Neuronal stem cell (in vitro differentiated cells): ENCODE data around the gene MFSD6L.

Experiments used
- DNase-seq: peaks from one replicate; pipeline ENCODE4 v3.0.0-alpha.2; 2013; ENCODE audit warnings: low spot score
- H2AFZ ChIP-seq: one replicate; pipeline ENCODE4 v1.6.1; 2013; ENCODE audit warnings: mild to moderate bottlenecking, low read length, inconsistent platforms
- H2AK5ac ChIP-seq: 2 replicates; pipeline ENCODE4 v1.6.1; 2013; ENCODE audit warnings: low read depth, mild to moderate bottlenecking, inconsistent platforms, low read length, moderate library complexity, mixed read lengths
- H2BK120ac ChIP-seq: 2 replicates; pipeline ENCODE4 v1.6.1; 2013; ENCODE audit warnings: low read depth, mild to moderate bottlenecking, inconsistent platforms, low read length, moderate library complexity, mixed read lengths
- H2BK12ac ChIP-seq: one replicate; pipeline ENCODE4 v1.6.1; 2013; ENCODE audit warnings: low read length, inconsistent platforms
- H2BK15ac ChIP-seq: 2 replicates; pipeline ENCODE4 v1.6.1; 2013; ENCODE audit warnings: mild to moderate bottlenecking, low read length, inconsistent platforms, mixed read lengths
- H2BK5ac ChIP-seq: one replicate; pipeline ENCODE4 v1.6.1; 2013; ENCODE audit warnings: inconsistent platforms, mild to moderate bottlenecking, low read length, moderate library complexity
- H3K14ac ChIP-seq: one replicate; pipeline ENCODE4 v1.6.1; 2013; ENCODE audit warnings: low read length, inconsistent platforms
- H3K18ac ChIP-seq: 2 replicates; pipeline ENCODE4 v1.6.1; 2013; ENCODE audit warnings: low read length, inconsistent platforms
- H3K23ac ChIP-seq: 2 replicates; pipeline ENCODE4 v1.6.1; 2013; ENCODE audit warnings: low read depth, mild to moderate bottlenecking, mixed read lengths, low read length, inconsistent platforms; ENCODE audit not compliant: poor library complexity
- H3K27ac ChIP-seq: replicated peaks from 3 replicates; pipeline ENCODE4 v1.5.1; 2013; ENCODE audit warnings: low read length, inconsistent platforms
- H3K27me3 ChIP-seq, 3 experiments: 2 replicates each; pipeline ENCODE4 v1.6.1; 2013; ENCODE audit warnings: low read length in 3 of 3, mild to moderate bottlenecking in 2 of 3, inconsistent platforms in 1 of 3, low read depth in 1 of 3, mixed read lengths in 1 of 3, moderate library complexity in 1 of 3; ENCODE audit not compliant: control insufficient read depth in 3 of 3, insufficient read depth in 3 of 3
- H3K36me3 ChIP-seq, 2 donors: replicated peaks in 1 of 2; 2 replicates each; pipeline ENCODE4 v1.6.1; 2013; ENCODE audit warnings: low read length in 2 of 2; ENCODE audit not compliant: control insufficient read depth in 2 of 2, insufficient read depth in 2 of 2
- H3K4ac ChIP-seq: 2 replicates; pipeline ENCODE4 v1.6.1; 2013; ENCODE audit warnings: inconsistent platforms, mild to moderate bottlenecking, low read length, moderate library complexity
- H3K4me1 ChIP-seq, 2 donors: 1 replicate in 1 of 2; 2 replicates in 1 of 2; pipeline ENCODE4 v1.6.1; 2013; ENCODE audit warnings: low read length in 2 of 2, low read depth in 1 of 2; ENCODE audit not compliant: control insufficient read depth in 2 of 2, insufficient read depth in 1 of 2
- H3K4me2 ChIP-seq: one replicate; pipeline ENCODE4 v1.6.1; 2013; ENCODE audit warnings: mild to moderate bottlenecking, low read length, inconsistent platforms; ENCODE audit not compliant: insufficient read depth, poor library complexity, severe bottlenecking
- H3K4me3 ChIP-seq, 2 donors: 2 replicates each; pipeline ENCODE4 v1.5.1; 2013; ENCODE audit warnings: low read length in 2 of 2, mild to moderate bottlenecking in 2 of 2, inconsistent platforms in 1 of 2, moderate library complexity in 1 of 2
- H3K79me1 ChIP-seq: one replicate; pipeline ENCODE4 v1.6.1; 2013; ENCODE audit warnings: low read depth, mild to moderate bottlenecking, inconsistent platforms, low read length, moderate library complexity
- H3K9ac ChIP-seq: one replicate; pipeline ENCODE4 v1.6.1; 2013; ENCODE audit warnings: mild to moderate bottlenecking, low read depth, low read length, inconsistent platforms; ENCODE audit not compliant: poor library complexity
- H3K9me3 ChIP-seq, 2 donors: replicated peaks in 1 of 2; 2 replicates each; pipeline versions ENCODE3 to v1.6.1; 2013; ENCODE audit warnings: low read length in 2 of 2, mild to moderate bottlenecking in 2 of 2, inconsistent platforms in 1 of 2, low read depth in 1 of 2, mixed read lengths in 1 of 2, moderate library complexity in 1 of 2; ENCODE audit not compliant: control insufficient read depth in 2 of 2, insufficient read depth in 1 of 2
- H4K8ac ChIP-seq: one replicate; pipeline ENCODE4 v1.6.1; 2013; ENCODE audit warnings: low read depth, mild to moderate bottlenecking, inconsistent platforms, low read length, moderate library complexity
- H4K91ac ChIP-seq: one replicate; pipeline ENCODE4 v1.6.1; 2013; ENCODE audit warnings: low read length, low read depth, mild to moderate bottlenecking, inconsistent platforms; ENCODE audit not compliant: poor library complexity
- WGBS, 2 donors: extraction: QIAGEN DNeasy Blood & Tissue Kit; methylation state at CpG; one replicate each; pipeline ENCODE4 v1.1.7; 2013; ENCODE audit warnings: missing lambda C conversion rate in 2 of 2, mixed read lengths in 1 of 2; ENCODE audit not compliant: insufficient read length in 2 of 2, insufficient replicate concordance in 1 of 2; ENCODE audit errors: extremely low coverage in 2 of 2; 5-methylcytosine and 5-hydroxymethylcytosine counted together

Gene MFSD6L

DNA sequence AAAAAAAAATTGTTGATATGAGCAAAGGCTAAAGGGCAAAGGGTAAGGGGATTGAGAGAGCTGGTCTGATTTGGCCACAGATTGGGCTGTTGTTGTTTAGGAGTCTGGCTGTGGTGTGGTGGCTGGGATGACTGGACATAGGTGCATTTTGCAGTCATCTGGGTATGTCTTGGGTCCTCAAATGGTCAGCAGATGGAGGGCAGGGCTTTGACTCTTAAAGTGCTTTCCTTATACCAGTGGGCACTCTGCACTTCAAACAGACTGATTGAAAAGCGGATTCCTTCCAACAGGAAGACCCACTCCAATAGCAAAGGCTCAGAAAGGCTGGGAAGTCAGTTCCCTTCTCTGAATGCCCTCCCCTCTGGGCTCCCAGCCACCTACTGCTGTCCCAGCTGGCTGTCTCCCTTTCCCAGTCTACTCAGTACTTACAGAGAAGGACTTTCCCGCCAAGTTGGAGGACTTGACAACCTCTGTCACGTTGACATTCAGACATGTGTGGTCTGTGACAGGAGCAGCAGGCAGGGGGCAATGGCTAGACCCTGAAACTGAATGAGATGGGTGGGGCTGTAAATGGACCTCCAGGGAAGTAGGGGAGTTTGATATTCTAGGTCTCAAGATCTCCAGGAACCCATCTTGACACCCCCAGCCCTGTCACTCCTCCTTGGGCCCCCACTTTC lies 19.6 kb upstream of the MFSD6L start:
- Histone ChIP-seq H3K23ac (no peak overlapping the region), H4K91ac (no peak overlapping the region), H3K14ac (no peak overlapping the region), H3K9me3 (no peaks in the 10 kb centered on the region), H3K4me3 (no peak overlapping the region), H3K18ac (peak overlapping the region; percentile 27), H3K4me2 (no peak overlapping the region), H2BK15ac (no peak overlapping the region), H2AFZ (no peak overlapping the region), H3K9ac (no peak overlapping the region), H3K4me1 (no peaks in the 10 kb centered on the region), H3K4ac (no peak overlapping the region), H4K8ac (no peak overlapping the region), H3K27me3 (peaks cover 0 to 3% (median 0%) of the 10 kb centered on the region in 3 experiments), H3K36me3 (no peaks in the 10 kb centered on the region), H3K79me1 (no peaks in the 10 kb centered on the region), H2BK5ac (no peak overlapping the region), H3K27ac (no peak overlapping the region), H2BK12ac (no peak overlapping the region), H2BK120ac (no peak overlapping the region), H2AK5ac (no peak overlapping the region)
- no peak for DNase-seq
- WGBS, 2 donors: no CpG with 5 or more reads among the region's 3 CpGs

DNA sequence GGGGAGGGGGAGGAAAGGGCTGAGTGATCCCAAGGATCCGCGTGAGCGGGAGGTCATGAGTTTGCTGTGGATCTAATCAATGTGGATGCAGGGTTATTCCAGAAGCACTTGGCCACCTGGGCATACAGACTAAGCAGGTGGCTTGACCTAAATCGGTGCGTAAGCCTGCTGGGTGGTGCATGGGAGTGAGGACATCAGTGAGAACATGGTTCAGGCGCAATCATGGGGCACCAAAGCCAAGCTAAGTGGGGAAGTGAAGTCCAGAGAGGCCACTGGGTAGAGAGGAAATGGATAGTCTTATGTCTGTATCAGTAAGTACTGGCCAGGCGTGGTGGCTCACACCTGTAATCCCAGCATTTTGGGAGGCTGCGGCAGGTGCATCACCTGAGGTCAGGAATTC lies 18.9 kb upstream of the MFSD6L start:
- Histone ChIP-seq H3K4me1 (no peaks in the 10 kb centered on the region), H3K4me3 (no peak overlapping the region), H3K9me3 (no peaks in the 10 kb centered on the region), H2BK5ac (no peak overlapping the region), H3K27me3 (peaks cover 0 to 3% (median 0%) of the 10 kb centered on the region in 3 experiments), H2BK15ac (no peak overlapping the region), H3K79me1 (no peaks in the 10 kb centered on the region), H4K8ac (no peak overlapping the region), H2BK12ac (no peak overlapping the region), H3K4ac (no peak overlapping the region), H3K27ac (no peak overlapping the region), H4K91ac (no peak overlapping the region), H3K9ac (no peak overlapping the region), H3K14ac (no peak overlapping the region), H3K36me3 (no peaks in the 10 kb centered on the region), H3K23ac (no peak overlapping the region), H3K4me2 (no peak overlapping the region), H2AK5ac (no peak overlapping the region), H2BK120ac (no peak overlapping the region), H2AFZ (no peak overlapping the region), H3K18ac (no peak overlapping the region)
- no CpG with 5 or more reads among the region's 8 CpGs for WGBS, 2 donors
- no peak for DNase-seq

DNA sequence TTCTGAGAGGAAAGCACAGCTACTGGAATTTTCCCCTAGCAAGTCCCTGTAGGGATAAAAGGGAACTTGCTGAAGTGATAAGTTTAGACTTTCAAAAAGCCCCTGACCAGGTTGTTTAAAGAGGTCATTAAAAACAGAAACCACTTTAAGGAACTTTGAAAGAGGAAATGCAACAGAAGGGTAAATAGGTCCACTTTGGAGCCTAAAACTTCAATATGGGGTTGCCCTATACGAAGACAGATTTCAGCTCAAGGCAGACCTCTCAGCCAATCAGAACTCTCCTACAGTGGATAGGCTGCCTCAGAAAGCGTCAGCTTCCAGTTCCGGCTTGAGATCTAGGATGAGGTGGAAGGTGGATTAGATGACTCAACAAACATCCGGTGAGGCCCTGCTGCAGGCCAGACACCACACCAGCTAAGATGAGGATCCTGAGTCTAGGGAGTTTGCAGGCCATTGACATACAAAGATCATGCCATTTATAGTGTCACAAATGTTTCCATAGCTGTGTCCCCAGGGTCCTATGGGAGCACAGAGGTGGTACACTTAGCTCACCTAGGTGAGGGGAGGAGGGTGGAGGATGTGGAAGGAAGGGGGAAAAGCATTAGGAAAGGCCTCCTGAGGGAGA lies 7.9 kb upstream of the MFSD6L start:
- H3K27me3 ChIP-seq: peaks cover 0 to 13% (median 0%) of the 10 kb centered on the region in 3 experiments
- no peak overlapping the region for H2BK15ac ChIP-seq
- no peak overlapping the region for H2BK120ac ChIP-seq
- H3K4me1 ChIP-seq: peaks cover 0 to 6% of the 10 kb centered on the region in 2 donors
- no peak overlapping the region for H3K27ac ChIP-seq
- WGBS, 2 donors: no CpG with 5 or more reads among the region's 4 CpGs
- H3K4ac ChIP-seq: no peak overlapping the region
- no peak overlapping the region for H4K91ac ChIP-seq
- no peak overlapping the region for H2BK5ac ChIP-seq
- H3K23ac ChIP-seq: no peak overlapping the region
- no peak overlapping the region for H3K9ac ChIP-seq
- no peak overlapping the region for H2BK12ac ChIP-seq
- H3K79me1 ChIP-seq: no peaks in the 10 kb centered on the region
- H2AK5ac ChIP-seq: no peak overlapping the region
- H3K14ac ChIP-seq: no peak overlapping the region
- H3K9me3 ChIP-seq: no peaks in the 10 kb centered on the region
- H2AFZ ChIP-seq: no peak overlapping the region
- no peak overlapping the region for H3K4me2 ChIP-seq
- no peaks in the 10 kb centered on the region for H3K36me3 ChIP-seq
- no peak overlapping the region for H3K4me3 ChIP-seq
- H4K8ac ChIP-seq: no peak overlapping the region
- no peak for DNase-seq
- H3K18ac ChIP-seq: no peak overlapping the region

DNA sequence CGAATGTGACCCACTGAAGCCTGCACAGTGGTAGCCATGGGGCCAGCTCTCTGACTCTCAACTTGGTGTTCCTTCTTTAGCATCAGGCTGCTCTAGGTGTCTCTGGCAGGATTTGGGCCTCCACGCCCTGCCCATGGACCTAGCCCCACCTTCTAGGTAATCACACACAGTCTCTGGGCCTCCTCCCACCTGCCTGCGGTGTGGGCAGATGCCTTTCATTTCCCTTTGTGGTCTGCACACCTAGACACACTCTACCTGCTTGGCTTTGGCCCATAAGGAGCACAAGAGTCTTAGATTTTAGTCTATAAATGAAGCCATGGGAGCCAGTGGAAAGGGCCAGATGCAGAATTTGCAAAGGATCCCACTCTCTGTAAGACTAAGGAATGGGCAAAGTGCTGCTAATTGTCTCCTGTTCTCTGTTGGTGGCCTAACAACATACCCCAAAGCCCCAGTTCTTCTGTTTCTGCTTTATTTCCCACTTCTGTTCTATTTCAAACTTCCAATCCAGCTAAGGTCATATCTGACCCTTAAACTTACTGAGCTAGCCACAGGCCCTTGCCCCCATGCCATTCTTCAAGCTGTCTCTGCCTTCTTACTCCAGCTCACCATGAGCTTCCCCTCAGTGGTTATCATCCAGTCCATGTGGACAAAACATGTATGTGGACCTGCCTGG lies 7.2 kb upstream of the MFSD6L start:
- peaks cover 0 to 16% (median 0%) of the 10 kb centered on the region in 3 experiments for H3K27me3 ChIP-seq
- H3K4me2 ChIP-seq: no peak overlapping the region
- no peak overlapping the region for H3K14ac ChIP-seq
- no peaks in the 10 kb centered on the region for H3K9me3 ChIP-seq
- no peak overlapping the region for H3K9ac ChIP-seq
- H2BK120ac ChIP-seq: no peak overlapping the region
- no peak overlapping the region for H3K27ac ChIP-seq
- H3K79me1 ChIP-seq: no peaks in the 10 kb centered on the region
- H2AK5ac ChIP-seq: no peak overlapping the region
- no peak overlapping the region for H2BK5ac ChIP-seq
- no peak overlapping the region for H4K91ac ChIP-seq
- peaks cover 0 to 6% of the 10 kb centered on the region in 2 donors for H3K4me1 ChIP-seq
- no peak overlapping the region for H3K23ac ChIP-seq
- H3K36me3 ChIP-seq: no peaks in the 10 kb centered on the region
- H3K4ac ChIP-seq: no peak overlapping the region
- no peak overlapping the region for H2BK12ac ChIP-seq
- no peak overlapping the region for H2BK15ac ChIP-seq
- no peak overlapping the region for H4K8ac ChIP-seq
- H3K4me3 ChIP-seq: no peak overlapping the region
- H2AFZ ChIP-seq: no peak overlapping the region
- WGBS, 2 donors: no CpG with 5 or more reads among the region's 3 CpGs
- no peak for DNase-seq
- H3K18ac ChIP-seq: no peak overlapping the region
